Lung (tissue), 12 donors: ENCODE measurements around the gene MYO9A. TPM values are rescaled to one million over a fixed set of nuclear protein-coding genes. Genes with fewer than 3 reads are reported as not detected.

Source experiments
- ATAC-seq: fragments of 200-7000 bp; cut with Tn5 transposase; one replicate; pipeline ENCODE4 v1.9.1; 2020; ENCODE audit warnings: moderate number of reproducible peaks; ENCODE audit not compliant: insufficient read depth, low FRiP score
- DNase-seq, 3 donors: peaks; one replicate each; pipeline ENCODE4 v3.0.0-alpha.2; 2013 to 2017
- H3K27ac ChIP-seq, 2 donors: one replicate each; pipeline ENCODE4 v1.5.1; 2013; ENCODE audit warnings: mild to moderate bottlenecking in 2 of 2, moderate library complexity in 2 of 2, control low read depth in 1 of 2, inconsistent platforms in 1 of 2, low read depth in 1 of 2, low read length in 1 of 2
- H3K27me3 ChIP-seq, 3 donors: one replicate each; pipeline ENCODE4 v1.5.1; 2013; ENCODE audit warnings: low read length in 2 of 3; ENCODE audit not compliant: control insufficient read depth in 3 of 3, insufficient read depth in 3 of 3
- H3K36me3 ChIP-seq, 4 donors: one replicate each; pipeline ENCODE4 v1.5.1; 2013; ENCODE audit warnings: low read length in 4 of 4, mild to moderate bottlenecking in 1 of 4, moderate library complexity in 1 of 4; ENCODE audit not compliant: control insufficient read depth in 4 of 4, insufficient read depth in 4 of 4
- H3K4me1 ChIP-seq, 5 donors: one replicate each; pipeline ENCODE4 v1.5.1; 2013; ENCODE audit warnings: low read length in 5 of 5, mild to moderate bottlenecking in 2 of 5, moderate library complexity in 1 of 5; ENCODE audit not compliant: control insufficient read depth in 5 of 5, insufficient read depth in 5 of 5
- H3K4me3 ChIP-seq: one replicate; pipeline ENCODE4 v1.5.1; 2013; ENCODE audit warnings: mild to moderate bottlenecking, control low read depth, moderate library complexity
- H3K9ac ChIP-seq, 2 donors: one replicate each; pipeline ENCODE4 v1.5.1; 2013; ENCODE audit warnings: low read length in 2 of 2, control low read depth in 1 of 2; ENCODE audit not compliant: insufficient read depth in 1 of 2
- H3K9me3 ChIP-seq, 4 donors: one replicate each; pipeline ENCODE4 v1.5.1; 2013; ENCODE audit warnings: low read length in 3 of 4, mild to moderate bottlenecking in 1 of 4, moderate library complexity in 1 of 4; ENCODE audit not compliant: control insufficient read depth in 4 of 4, insufficient read depth in 3 of 4
- CTCF ChIP-seq: IDR thresholded peaks from 2 replicates; pipeline ENCODE4 v1.5.1; 2012; ENCODE audit warnings: mild to moderate bottlenecking; ENCODE audit errors: control extremely low read depth, extremely low read depth
- WGBS, 2 donors: extraction: QIAGEN DNeasy Blood & Tissue Kit; methylation state at CpG; one replicate each; pipeline ENCODE4 v1.1.7; 2013; 5-methylcytosine and 5-hydroxymethylcytosine counted together
- polyA plus RNA-seq, 2 donors: library from polyadenylated mRNA; stranded (reverse); fragments of 200-250 nt; gene quantifications; one replicate each; pipeline ENCODE4 v1.2.1, GENCODE V29; 2013
- total RNA-seq, 2 donors: library from RNA; depleted of rRNA in 1 of 2; stranded (reverse); fragments of >200 nt in 1 of 2; gene quantifications; one replicate each; pipeline ENCODE4 v1.2.1, GENCODE V29; 2014 to 2021
- donor health status: control.
- donor health status: control.
- donor health status: Bipolar disorder and iron deficiency.
- donor health status: healthy.
- donor health status: DM: yes; HTN: yes; CAD: no.

MYO9A gene
- total and polyA plus RNA-seq, 4 donors, result 4.5 to 173 (median 34.4) TPM

- no peak for TF ChIP-seq CTCF
- no peak overlapping the region for H3K4me3 ChIP-seq
- H3K4me1 ChIP-seq, result peaks cover 0 to 8% (median 3%) of the 10 kb centered on the region in 5 donors
- ATAC-seq (no peak), DNase-seq (no peak)
- WGBS, 2 donors, result 73 to 75% methylated on average over 1 of the region's 1 CpG
- no peak overlapping the region for H3K9ac ChIP-seq
- no peaks in the 10 kb centered on the region for H3K9me3 ChIP-seq
- H3K36me3 ChIP-seq, result peaks cover 3 to 8% (median 4%) of the 10 kb centered on the region in 4 donors
- H3K27me3 ChIP-seq, result no peaks in the 10 kb centered on the region
- H3K27ac ChIP-seq, result no peak overlapping the region
Measured at GRCh38 chr15:72050700-72051099, 67.2 kb downstream of the MYO9A start.

GRCh38 chr15:72047020-72047419 is 70.9 kb downstream of the MYO9A start:
- Histone ChIP-seq H3K9ac (no peak overlapping the region), H3K27ac (no peak overlapping the region), H3K4me3 (no peak overlapping the region), H3K27me3 (no peaks in the 10 kb centered on the region), H3K9me3 (no peaks in the 10 kb centered on the region), H3K4me1 (peaks cover 0 to 8% (median 3%) of the 10 kb centered on the region in 5 donors), H3K36me3 (peaks cover 6 to 13% (median 9%) of the 10 kb centered on the region in 4 donors)
- DNase-seq, result no peak
- TF ChIP-seq CTCF, result no peak
- no peak for ATAC-seq

- ATAC-seq (no peak), DNase-seq (peak in 1 of 3 donors; percentile 60)
Measured at GRCh38 chr15:72044956-72045355, 73.0 kb downstream of the MYO9A start.

More at GRCh38 chr15:72044956-72045355, 73.0 kb downstream of the MYO9A start:
- Histone ChIP-seq H3K9me3 (no peaks in the 10 kb centered on the region), H3K27me3 (no peaks in the 10 kb centered on the region), H3K4me1 (peaks cover 0 to 8% (median 0%) of the 10 kb centered on the region in 5 donors), H3K9ac (no peak overlapping the region), H3K27ac (no peak overlapping the region), H3K36me3 (peaks cover 6 to 17% (median 10%) of the 10 kb centered on the region in 4 donors), H3K4me3 (no peak overlapping the region)
- TF ChIP-seq CTCF, result no peak
- 94 to 97% methylated on average over 3 of the region's 3 CpGs for WGBS, 2 donors
